ENCODE measurements around the gene TRIOBP. TPM values are rescaled to one million over a fixed set of nuclear protein-coding genes. Genes with fewer than 3 reads are reported as not detected.
"Not testable (repeated sequence)": the region's sequence is repeated elsewhere in the genome, so short reads cannot be mapped to it uniquely, and the experiment has no call there.

TRIOBP gene
- total and polyA plus RNA-seq, 8 donors = 57.4 to 84.9 (median 71.4) TPM

- H3K27me3 ChIP-seq = no peaks in the 10 kb centered on the region
- no peak for ATAC-seq
- intact Hi-C loops (cut with DNase I) = no loop called here
- no peak for TF ChIP-seq CTCF (IDR thresholded peaks at IDR 0.05)
- H3K4me3 ChIP-seq = no peak overlapping the region
- no peak for DNase-seq
- H3K27ac ChIP-seq = no peak overlapping the region
- H3K36me3 ChIP-seq = no peaks in the 10 kb centered on the region
- no peaks in the 10 kb centered on the region for H3K9me3 ChIP-seq
- peaks cover 0 to 12% of the 10 kb centered on the region in 2 donors for H3K4me1 ChIP-seq
Measured at GRCh38 chr22:37711490-37711889, 14.6 kb downstream of the TRIOBP start.

GRCh38 chr22:37713761-37714160 is 16.9 kb downstream of the TRIOBP start:
- no peak overlapping the region for H3K27ac ChIP-seq
- H3K4me1 ChIP-seq = peaks cover 0 to 7% of the 10 kb centered on the region in 2 donors
- no peak overlapping the region for H3K4me3 ChIP-seq
- H3K36me3 ChIP-seq = no peaks in the 10 kb centered on the region
- no peaks in the 10 kb centered on the region for H3K9me3 ChIP-seq
- no peak for ATAC-seq
- no peak for DNase-seq
- TF ChIP-seq CTCF (IDR thresholded peaks at IDR 0.05) = no peak
- intact Hi-C loops (cut with DNase I) = no loop called here
- H3K27me3 ChIP-seq = no peaks in the 10 kb centered on the region

- intact Hi-C loops (cut with DNase I) = no loop called here
- DNase-seq (no peak), ATAC-seq (no peak)
- Histone ChIP-seq H3K9me3 (no peaks in the 10 kb centered on the region), H3K27ac (no peak overlapping the region), H3K27me3 (no peaks in the 10 kb centered on the region), H3K4me3 (no peak overlapping the region), H3K4me1 (no peaks in the 10 kb centered on the region), H3K36me3 (no peaks in the 10 kb centered on the region)
- TF ChIP-seq CTCF (IDR thresholded peaks at IDR 0.05) = no peak
Measured at GRCh38 chr22:37714634-37715033, 17.8 kb downstream of the TRIOBP start.

GRCh38 chr22:37715760-37716159 is 18.9 kb downstream of the TRIOBP start:
- Histone ChIP-seq H3K27me3 (no peaks in the 10 kb centered on the region), H3K4me1 (no peaks in the 10 kb centered on the region), H3K27ac (no peak overlapping the region), H3K36me3 (no peaks in the 10 kb centered on the region), H3K4me3 (no peak overlapping the region), H3K9me3 (no peaks in the 10 kb centered on the region)
- intact Hi-C loops (cut with DNase I) = no loop called here
- DNase-seq (no peak), ATAC-seq (no peak)
- no peak for TF ChIP-seq CTCF (IDR thresholded peaks at IDR 0.05)

GRCh38 chr22:37716708-37717107 is 19.9 kb downstream of the TRIOBP start:
- no peak for TF ChIP-seq CTCF (IDR thresholded peaks at IDR 0.05)
- no peak overlapping the region for H3K27ac ChIP-seq
- DNase-seq = no peak
- no peaks in the 10 kb centered on the region for H3K36me3 ChIP-seq
- no peaks in the 10 kb centered on the region for H3K27me3 ChIP-seq
- no peaks in the 10 kb centered on the region for H3K4me1 ChIP-seq
- no peak for ATAC-seq
- intact Hi-C loops (cut with DNase I) = no loop called here
- H3K4me3 ChIP-seq = no peak overlapping the region
- H3K9me3 ChIP-seq = no peaks in the 10 kb centered on the region

GRCh38 chr22:37717235-37717634 is 20.4 kb downstream of the TRIOBP start:
- H3K27ac ChIP-seq; intact Hi-C loops (cut with DNase I); H3K9me3 ChIP-seq; H3K27me3 ChIP-seq; ATAC-seq; H3K4me1 ChIP-seq; DNase-seq; H3K36me3 ChIP-seq; H3K4me3 ChIP-seq: not testable (repeated sequence)

- not testable (repeated sequence) for DNase-seq
Measured at GRCh38 chr22:37717746-37718305, 21.0 kb downstream of the TRIOBP start.

More at GRCh38 chr22:37717746-37718305, 21.0 kb downstream of the TRIOBP start:
- H3K4me1 ChIP-seq; intact Hi-C loops (cut with DNase I); ATAC-seq; H3K36me3 ChIP-seq; H3K4me3 ChIP-seq; H3K27me3 ChIP-seq; H3K9me3 ChIP-seq; H3K27ac ChIP-seq: not testable (repeated sequence)
